ENCODE measurements around the gene MX1. TPM values are rescaled to one million over a fixed set of nuclear protein-coding genes. Genes with fewer than 3 reads are reported as not detected.

MX1 gene
- total RNA-seq, 4 donors from 2014 or later, result 27.3 to 82.2 (median 61.9) TPM

GRCh38 chr21:41429305-41429704 lies 3.3 kb downstream of the MX1 start:
- in situ Hi-C loops (cut with MboI; ENCODE audit: low pct_ligation_motif_present in 1 of 4, low pct_unique_long_range_greater_than_20kb in 1 of 4, low sequenced_read_pairs in 3 of 4) (no loop called here), intact Hi-C loops (cut with DNase I; ENCODE audit: low total_unique reads) (no loop called here)
- WGBS, 2 donors (ENCODE audit: low coverage in 1 of 2), result 77 to 96% methylated on average over 2 to 3 of the region's 3 CpGs
- Histone ChIP-seq H3K36me3 (peaks cover 0 to 5% (median under 1%) of the 10 kb centered on the region in 4 donors), H3K27me3 (no peaks in the 10 kb centered on the region), H3K27ac (no peak overlapping the region), H3K4me3 (no peak overlapping the region), H3K9me3 (no peaks in the 10 kb centered on the region), H3K4me1 (peaks cover 8 to 47% (median 19%) of the 10 kb centered on the region in 4 donors)
- TF ChIP-seq CTCF (IDR thresholded peaks at IDR 0.05) (no peak), POLR2A (IDR thresholded peaks at IDR 0.05) (no peak), EP300 (IDR thresholded peaks at IDR 0.05; ENCODE audit: low read depth) (no peak), POLR2AphosphoS5 (IDR thresholded peaks at IDR 0.05) (no peak)
- no peak for DNase-seq

GRCh38 chr21:41429925-41430491 lies 4.0 kb downstream of the MX1 start:
- no peak for DNase-seq
- WGBS, 2 donors (ENCODE audit: low coverage in 1 of 2), result 77 to 86% methylated on average over 7 to 9 of the region's 9 CpGs
- Histone ChIP-seq H3K27me3 (no peaks in the 10 kb centered on the region), H3K9me3 (peaks cover 0 to 6% of the 10 kb centered on the region in 2 donors), H3K27ac (no peak overlapping the region), H3K4me3 (no peak overlapping the region), H3K4me1 (peaks cover 8 to 47% (median 19%) of the 10 kb centered on the region in 4 donors), H3K36me3 (peaks cover 0 to 10% (median 4%) of the 10 kb centered on the region in 4 donors)
- TF ChIP-seq EP300 (IDR thresholded peaks at IDR 0.05; ENCODE audit: low read depth), result no peak
- TF ChIP-seq POLR2AphosphoS5 (IDR thresholded peaks at IDR 0.05), result no peak
- no peak for TF ChIP-seq POLR2A (IDR thresholded peaks at IDR 0.05)
- TF ChIP-seq CTCF (IDR thresholded peaks at IDR 0.05), result no peak
- intact Hi-C loops (cut with DNase I; ENCODE audit: low total_unique reads) (no loop called here), in situ Hi-C loops (cut with MboI; ENCODE audit: low pct_ligation_motif_present in 1 of 4, low pct_unique_long_range_greater_than_20kb in 1 of 4, low sequenced_read_pairs in 3 of 4) (no loop called here)

GRCh38 chr21:41431788-41432548 lies 5.9 kb downstream of the MX1 start:
- in situ Hi-C loops (cut with MboI; ENCODE audit: low pct_ligation_motif_present in 1 of 4, low pct_unique_long_range_greater_than_20kb in 1 of 4, low sequenced_read_pairs in 3 of 4), result no loop called here
- peaks cover 1 to 37% (median 11%) of the 10 kb centered on the region in 4 donors for H3K4me1 ChIP-seq
- WGBS, 2 donors (ENCODE audit: low coverage in 1 of 2), result 79 to 100% methylated on average over 2 to 16 of the region's 16 CpGs
- no peaks in the 10 kb centered on the region for H3K27me3 ChIP-seq
- peak; percentile 61 for DNase-seq
- intact Hi-C loops (cut with DNase I; ENCODE audit: low total_unique reads), result no loop called here
- peak overlapping the region; percentile 67 to 83 (median 81) for H3K27ac ChIP-seq
- peaks cover 0 to 7% of the 10 kb centered on the region in 2 donors for H3K9me3 ChIP-seq
- H3K36me3 ChIP-seq, result peaks cover 0 to 29% (median 14%) of the 10 kb centered on the region in 4 donors
- TF ChIP-seq POLR2A (IDR thresholded peaks at IDR 0.05), result no peak
- no peak for TF ChIP-seq CTCF (IDR thresholded peaks at IDR 0.05)
- no peak for TF ChIP-seq EP300 (IDR thresholded peaks at IDR 0.05; ENCODE audit: low read depth)
- no peak for TF ChIP-seq POLR2AphosphoS5 (IDR thresholded peaks at IDR 0.05)
- no peak overlapping the region for H3K4me3 ChIP-seq

DNA sequence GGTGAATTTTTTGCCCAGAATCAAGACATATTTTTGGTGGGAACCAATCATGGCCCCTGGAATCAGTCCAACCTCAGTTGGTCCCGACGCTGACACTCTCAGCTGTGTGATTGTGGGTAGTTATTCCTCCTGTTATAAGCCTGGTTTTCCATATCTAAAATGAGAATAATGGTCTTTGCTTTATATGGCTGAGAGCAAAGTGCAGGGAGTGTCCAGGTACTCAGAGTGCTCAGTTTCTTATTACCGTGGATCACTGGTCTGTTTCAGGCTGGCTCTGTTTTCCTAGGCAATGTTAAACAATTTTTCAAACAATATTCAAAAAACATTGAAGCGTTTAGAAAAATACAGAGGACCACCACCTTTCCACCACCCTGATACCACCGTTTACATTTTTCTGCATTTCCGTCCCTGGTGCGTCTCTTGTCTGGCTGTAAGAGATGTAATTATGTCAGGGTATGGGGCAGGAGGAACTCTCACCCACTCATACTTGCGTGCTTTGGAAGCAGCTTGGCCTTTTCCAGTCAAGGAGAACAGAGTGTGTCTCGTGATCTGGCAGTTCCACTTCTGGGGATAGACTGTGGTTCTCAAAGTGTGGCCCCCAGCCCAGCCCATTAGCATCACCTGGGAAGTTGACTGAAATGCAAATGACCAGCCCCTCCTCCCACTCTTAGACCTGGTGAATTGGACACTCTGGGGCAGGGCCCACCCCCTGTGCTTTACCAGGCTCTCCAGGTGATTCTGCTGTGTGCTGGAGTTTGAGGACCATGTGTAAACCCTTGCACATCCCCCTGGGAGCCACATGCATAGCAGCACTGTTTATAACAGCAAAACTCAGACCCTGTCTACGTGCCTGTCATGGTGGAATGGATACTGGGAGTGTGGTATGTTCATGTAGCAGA lies 6.8 kb downstream of the MX1 start:
- H3K27ac ChIP-seq, result peak overlapping the region; percentile 67 to 83 (median 81)
- peaks cover 0 to 37% (median 16%) of the 10 kb centered on the region in 4 donors for H3K36me3 ChIP-seq
- H3K4me1 ChIP-seq, result peaks cover 0 to 30% (median 11%) of the 10 kb centered on the region in 4 donors
- no peaks in the 10 kb centered on the region for H3K27me3 ChIP-seq
- H3K4me3 ChIP-seq, result no peak overlapping the region
- DNase-seq, result no peak
- in situ Hi-C loops (cut with MboI; ENCODE audit: low pct_ligation_motif_present in 1 of 4, low pct_unique_long_range_greater_than_20kb in 1 of 4, low sequenced_read_pairs in 3 of 4), result no loop called here
- 20 to 59% methylated on average over 1 to 10 of the region's 10 CpGs for WGBS, 2 donors (ENCODE audit: low coverage in 1 of 2)
- intact Hi-C loops (cut with DNase I; ENCODE audit: low total_unique reads), result no loop called here
- TF ChIP-seq CTCF (IDR thresholded peaks at IDR 0.05) (no peak), POLR2A (IDR thresholded peaks at IDR 0.05) (no peak), EP300 (IDR thresholded peaks at IDR 0.05; ENCODE audit: low read depth) (no peak), POLR2AphosphoS5 (IDR thresholded peaks at IDR 0.05) (no peak)
- H3K9me3 ChIP-seq, result peaks cover 0 to 7% of the 10 kb centered on the region in 2 donors
